GM23338 (cell line): ENCODE results near the gene PAN2. TPM values are rescaled to one million over a fixed set of nuclear protein-coding genes. Genes with fewer than 3 reads are reported as not detected.

Experiments
- ATAC-seq: fragments of 200-7000 bp; cut with Tn5 transposase; 3 replicates; pipeline ENCODE4 v1.9.1; 2020
- DNase-seq: peaks from one replicate; pipeline ENCODE4 v3.0.0-alpha.2; 2015; ENCODE audit warnings: low spot score
- H2AFZ ChIP-seq: fragments of 200-600 bp; sonication (generic); 2 replicates; pipeline ENCODE4 v1.8.0; 2016; ENCODE audit warnings: antibody characterized with exemption, mild to moderate bottlenecking, moderate library complexity
- H3F3A ChIP-seq: fragments of 200-600 bp; sonication (generic); replicated peaks from 2 replicates; pipeline ENCODE4 v1.8.0; 2017; ENCODE audit warnings: antibody characterized with exemption, mixed run types, low read depth
- H3K27ac ChIP-seq: fragments of 200-600 bp; sonication (generic); 2 replicates; pipeline ENCODE4 v1.6.1; 2016; ENCODE audit warnings: low read depth
- H3K27me3 ChIP-seq: fragments of 200-600 bp; sonication (generic); 2 replicates; pipeline ENCODE4 v1.8.0; 2016; ENCODE audit warnings: mild to moderate bottlenecking, mixed run types, moderate library complexity; ENCODE audit not compliant: insufficient read depth
- H3K36me3 ChIP-seq: fragments of 200-600 bp; sonication (generic); 2 replicates; pipeline ENCODE4 v1.8.0; 2016; ENCODE audit warnings: mild to moderate bottlenecking; ENCODE audit not compliant: insufficient read depth
- H3K4me1 ChIP-seq: fragments of 200-600 bp; sonication (generic); 2 replicates; pipeline ENCODE4 v1.8.0; 2016; ENCODE audit warnings: mild to moderate bottlenecking, moderate library complexity; ENCODE audit not compliant: insufficient read depth
- H3K4me2 ChIP-seq: fragments of 200-600 bp; sonication (generic); 2 replicates; pipeline ENCODE4 v1.7.1; 2017; ENCODE audit warnings: mixed run types
- H3K4me3 ChIP-seq: fragments of 200-600 bp; sonication (generic); 2 replicates; pipeline ENCODE4 v1.6.1; 2016; ENCODE audit warnings: mixed run types
- H3K79me2 ChIP-seq: fragments of 200-600 bp; sonication (generic); replicated peaks from 2 replicates; pipeline ENCODE4 v1.8.0; 2017; ENCODE audit warnings: mild to moderate bottlenecking; ENCODE audit not compliant: insufficient read depth
- H3K9me2 ChIP-seq: fragments of 200-600 bp; sonication (generic); 2 replicates; pipeline ENCODE4 v1.8.0; 2017; ENCODE audit not compliant: insufficient read depth
- H4K20me1 ChIP-seq: fragments of 200-600 bp; sonication (generic); replicated peaks from 2 replicates; pipeline ENCODE4 v1.8.0; 2017; ENCODE audit warnings: mild to moderate bottlenecking; ENCODE audit not compliant: insufficient read depth
- H3K27ac Mint-ChIP-seq: 2 replicates; pipeline ENCODE4 v1.8.0; 2020; ENCODE audit warnings: inconsistent platforms, mild to moderate bottlenecking, moderate library complexity, mixed read lengths
- H3K27me3 Mint-ChIP-seq: 3 replicates; pipeline ENCODE4 v1.8.0; 2022; ENCODE audit warnings: low read depth, mild to moderate bottlenecking, moderate library complexity, mixed read lengths, inconsistent platforms; ENCODE audit not compliant: insufficient read depth, poor library complexity
- H3K36me3 Mint-ChIP-seq: 3 replicates; pipeline ENCODE4 v1.8.0; 2021; ENCODE audit warnings: low read depth, mild to moderate bottlenecking, inconsistent platforms, moderate library complexity, mixed read lengths
- H3K4me1 Mint-ChIP-seq: 3 replicates; pipeline ENCODE4 v1.8.0; 2020; ENCODE audit warnings: mild to moderate bottlenecking, inconsistent platforms, mixed read lengths
- H3K4me3 Mint-ChIP-seq: 3 replicates; pipeline ENCODE4 v1.8.0; 2021; ENCODE audit warnings: moderate library complexity, mild to moderate bottlenecking, inconsistent platforms, mixed read lengths
- H3K9me3 Mint-ChIP-seq: 3 replicates; pipeline ENCODE4 v1.8.0; 2020; ENCODE audit warnings: moderate library complexity, mild to moderate bottlenecking, inconsistent platforms, mixed read lengths
- CREB1 ChIP-seq: fragments of 250-450 bp; sonication (Bioruptor Pico); IDR thresholded peaks from 2 replicates; pipeline ENCODE4 v1.5.0; 2020; ENCODE audit warnings: low read depth, mild to moderate bottlenecking, moderate library complexity
- CTCF ChIP-seq, 2 experiments: fragments of 200-600 bp in 1 of 2; sonication (generic) in 1 of 2; conservative IDR thresholded peaks; 2 replicates each; pipeline versions ENCODE4 v1.5.1 to v1.6.1; 2016 to 2017; ENCODE audit warnings: antibody characterized with exemption in 2 of 2, low read depth in 2 of 2, mild to moderate bottlenecking in 2 of 2, moderate library complexity in 1 of 2
- ETS1 ChIP-seq: IDR thresholded peaks from 2 replicates; pipeline ENCODE4 v1.6.1; 2016; ENCODE audit warnings: antibody characterized with exemption
- EZH2 ChIP-seq: fragments of 200-600 bp; sonication (generic); IDR thresholded peaks from one replicate; pipeline ENCODE4 v1.8.0; 2017; ENCODE audit warnings: antibody characterized with exemption, mild to moderate bottlenecking, low read depth; ENCODE audit not compliant: unreplicated experiment
- POLR2AphosphoS5 ChIP-seq: IDR thresholded peaks from 2 replicates; pipeline ENCODE4 v1.6.1; 2016; ENCODE audit warnings: antibody characterized with exemption, low read depth
- polyA plus RNA-seq: library from polyadenylated mRNA; unstranded; fragments of >200 nt; fragmentation: Nextera tagmentation; extraction: Ambion mirVana; gene quantifications from 2 replicates; pipeline ENCODE4 v1.2.1, GENCODE V29; 2016
- total RNA-seq: library from RNA; depleted of rRNA; stranded (reverse); fragments of >200 nt; shearing (Covaris generic); gene quantifications from 2 replicates; pipeline ENCODE4 v1.2.3, GENCODE V29; 2014
- TF ChIP-seq, protein P1 (sequence below): fragments of 250-450 bp; sonication (Bioruptor Pico); IDR thresholded peaks from 2 replicates; pipeline ENCODE4 v1.5.0; 2020; ENCODE audit warnings: mild to moderate bottlenecking, moderate library complexity

PAN2 gene
- total and polyA plus RNA-seq, 2 experiments from 2014 or later = 11.5 to 27.2 TPM

DNA sequence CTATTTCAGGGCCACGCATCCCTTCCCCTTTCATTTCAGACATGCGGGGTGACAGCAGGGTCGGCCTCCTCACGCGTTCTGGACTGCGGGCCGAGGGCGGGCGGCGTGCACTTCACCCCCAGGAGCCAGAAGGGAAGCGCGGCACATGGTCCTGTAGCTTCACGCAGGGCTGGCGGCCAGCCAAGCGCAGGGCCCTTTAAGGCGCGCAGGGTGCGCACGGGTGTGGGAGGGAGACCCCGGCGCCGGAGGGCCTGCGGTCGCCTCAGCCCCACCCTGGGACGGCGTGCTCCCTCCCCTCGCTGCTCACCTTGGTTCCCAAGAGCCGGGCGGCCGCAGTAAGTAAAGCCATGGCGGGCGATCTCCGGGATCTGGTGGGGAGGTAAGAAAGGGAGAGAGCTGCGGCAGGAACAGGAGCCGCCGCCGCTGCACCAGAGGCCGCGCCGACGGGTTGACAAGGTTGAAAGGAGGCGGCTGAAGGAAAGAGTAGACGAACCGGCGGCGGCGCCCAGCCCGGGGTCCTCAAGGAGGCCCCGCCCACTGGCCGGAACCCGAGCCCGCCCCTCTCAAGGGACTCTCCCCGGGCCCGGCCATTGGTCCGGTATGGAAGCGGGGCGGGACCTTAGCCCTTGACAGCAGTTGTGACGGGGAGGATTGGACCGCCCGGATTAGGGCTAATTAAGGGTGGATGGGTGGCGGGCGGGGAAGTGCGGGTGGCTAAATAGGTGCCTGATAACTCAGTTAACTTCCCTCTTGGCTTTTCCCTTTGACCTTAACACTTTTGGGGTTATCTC lies 33.8 kb downstream of the PAN2 start, which contains the start of gene CS:
Gene CS, minus strand, starts transcription at position 478 of the 791 bp plus-strand sequence. Its CDS starts 129 bp downstream, at position 349.
- Histone ChIP-seq H3K4me1 (peaks cover 18% of the 10 kb centered on the region), H3K36me3 (peaks cover 14% of the 10 kb centered on the region; the same call in 1 of the 2 replicates), H3K79me2 (peaks cover 48% of the 10 kb centered on the region), H4K20me1 (peaks cover 13% of the 10 kb centered on the region), H3K9me2 (no peaks in the 10 kb centered on the region), H3K27ac (peak within 1 kb of the TSS; percentile 93), H3K27me3 (no peaks in the 10 kb centered on the region), H3K4me3 (peak within 1 kb of the TSS; percentile 99), H3F3A (peaks cover 28% of the 10 kb centered on the region), H2AFZ (0 out of 2 replicates have a peak within 1 kb of the TSS, but pooled peaks have one; percentile 23), H3K4me2 (peak within 1 kb of the TSS; percentile 98)
- ATAC-seq = peak; percentile 95
- DNase-seq = peak; percentile 100
- Mint-ChIP-seq H3K9me3 (no peaks in the 10 kb centered on the region; the same call in 2 of the 3 replicates), H3K4me1 (peaks cover 19% of the 10 kb centered on the region), H3K27me3 (peaks cover 11% of the 10 kb centered on the region), H3K36me3 (peaks cover 41% of the 10 kb centered on the region; the same call in 2 of the 3 replicates), H3K4me3 (peak within 1 kb of the TSS; percentile 99), H3K27ac (peak within 1 kb of the TSS; percentile 97)
- TF ChIP-seq, protein P1, sequence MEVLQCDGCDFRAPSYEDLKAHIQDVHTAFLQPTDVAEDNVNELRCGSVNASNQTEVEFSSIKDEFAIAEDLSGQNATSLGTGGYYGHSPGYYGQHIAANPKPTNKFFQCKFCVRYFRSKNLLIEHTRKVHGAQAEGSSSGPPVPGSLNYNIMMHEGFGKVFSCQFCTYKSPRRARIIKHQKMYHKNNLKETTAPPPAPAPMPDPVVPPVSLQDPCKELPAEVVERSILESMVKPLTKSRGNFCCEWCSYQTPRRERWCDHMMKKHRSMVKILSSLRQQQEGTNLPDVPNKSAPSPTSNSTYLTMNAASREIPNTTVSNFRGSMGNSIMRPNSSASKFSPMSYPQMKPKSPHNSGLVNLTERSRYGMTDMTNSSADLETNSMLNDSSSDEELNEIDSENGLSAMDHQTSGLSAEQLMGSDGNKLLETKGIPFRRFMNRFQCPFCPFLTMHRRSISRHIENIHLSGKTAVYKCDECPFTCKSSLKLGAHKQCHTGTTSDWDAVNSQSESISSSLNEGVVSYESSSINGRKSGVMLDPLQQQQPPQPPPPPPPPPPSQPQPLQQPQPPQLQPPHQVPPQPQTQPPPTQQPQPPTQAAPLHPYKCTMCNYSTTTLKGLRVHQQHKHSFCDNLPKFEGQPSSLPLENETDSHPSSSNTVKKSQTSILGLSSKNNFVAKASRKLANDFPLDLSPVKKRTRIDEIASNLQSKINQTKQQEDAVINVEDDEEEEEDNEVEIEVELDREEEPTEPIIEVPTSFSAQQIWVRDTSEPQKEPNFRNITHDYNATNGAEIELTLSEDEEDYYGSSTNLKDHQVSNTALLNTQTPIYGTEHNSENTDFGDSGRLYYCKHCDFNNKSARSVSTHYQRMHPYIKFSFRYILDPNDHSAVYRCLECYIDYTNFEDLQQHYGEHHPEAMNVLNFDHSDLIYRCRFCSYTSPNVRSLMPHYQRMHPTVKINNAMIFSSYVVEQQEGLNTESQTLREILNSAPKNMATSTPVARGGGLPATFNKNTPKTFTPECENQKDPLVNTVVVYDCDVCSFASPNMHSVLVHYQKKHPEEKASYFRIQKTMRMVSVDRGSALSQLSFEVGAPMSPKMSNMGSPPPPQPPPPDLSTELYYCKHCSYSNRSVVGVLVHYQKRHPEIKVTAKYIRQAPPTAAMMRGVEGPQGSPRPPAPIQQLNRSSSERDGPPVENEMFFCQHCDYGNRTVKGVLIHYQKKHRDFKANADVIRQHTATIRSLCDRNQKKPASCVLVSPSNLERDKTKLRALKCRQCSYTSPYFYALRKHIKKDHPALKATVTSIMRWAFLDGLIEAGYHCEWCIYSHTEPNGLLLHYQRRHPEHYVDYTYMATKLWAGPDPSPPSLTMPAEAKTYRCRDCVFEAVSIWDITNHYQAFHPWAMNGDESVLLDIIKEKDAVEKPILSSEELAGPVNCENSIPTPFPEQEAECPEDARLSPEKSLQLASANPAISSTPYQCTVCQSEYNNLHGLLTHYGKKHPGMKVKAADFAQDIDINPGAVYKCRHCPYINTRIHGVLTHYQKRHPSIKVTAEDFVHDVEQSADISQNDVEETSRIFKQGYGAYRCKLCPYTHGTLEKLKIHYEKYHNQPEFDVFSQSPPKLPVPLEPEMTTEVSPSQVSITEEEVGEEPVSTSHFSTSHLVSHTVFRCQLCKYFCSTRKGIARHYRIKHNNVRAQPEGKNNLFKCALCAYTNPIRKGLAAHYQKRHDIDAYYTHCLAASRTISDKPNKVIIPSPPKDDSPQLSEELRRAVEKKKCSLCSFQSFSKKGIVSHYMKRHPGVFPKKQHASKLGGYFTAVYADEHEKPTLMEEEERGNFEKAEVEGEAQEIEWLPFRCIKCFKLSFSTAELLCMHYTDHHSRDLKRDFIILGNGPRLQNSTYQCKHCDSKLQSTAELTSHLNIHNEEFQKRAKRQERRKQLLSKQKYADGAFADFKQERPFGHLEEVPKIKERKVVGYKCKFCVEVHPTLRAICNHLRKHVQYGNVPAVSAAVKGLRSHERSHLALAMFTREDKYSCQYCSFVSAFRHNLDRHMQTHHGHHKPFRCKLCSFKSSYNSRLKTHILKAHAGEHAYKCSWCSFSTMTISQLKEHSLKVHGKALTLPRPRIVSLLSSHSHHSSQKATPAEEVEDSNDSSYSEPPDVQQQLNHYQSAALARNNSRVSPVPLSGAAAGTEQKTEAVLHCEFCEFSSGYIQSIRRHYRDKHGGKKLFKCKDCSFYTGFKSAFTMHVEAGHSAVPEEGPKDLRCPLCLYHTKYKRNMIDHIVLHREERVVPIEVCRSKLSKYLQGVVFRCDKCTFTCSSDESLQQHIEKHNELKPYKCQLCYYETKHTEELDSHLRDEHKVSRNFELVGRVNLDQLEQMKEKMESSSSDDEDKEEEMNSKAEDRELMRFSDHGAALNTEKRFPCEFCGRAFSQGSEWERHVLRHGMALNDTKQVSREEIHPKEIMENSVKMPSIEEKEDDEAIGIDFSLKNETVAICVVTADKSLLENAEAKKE (CRISPR knock-in tag) = no peak
- TF ChIP-seq CTCF (conservative IDR thresholded peaks at IDR 0.05; ENCODE audit: low read depth in 2 of 2) (no peak), EZH2 (no peak), ETS1 (0 out of 2 replicates have a peak, but pooled peaks have one; percentile 1), POLR2AphosphoS5 (peak; percentile 63), CREB1 (CRISPR knock-in tag) (peak; percentile 69)
